Measurements from ENCODE around the gene PSG6. TPM values are rescaled to one million over a fixed set of nuclear protein-coding genes. Genes with fewer than 3 reads are reported as not detected.
"Not testable (repeated sequence)": the region's sequence is repeated elsewhere in the genome, so short reads cannot be mapped to it uniquely, and the experiment has no call there.

The PSG6 gene
- polyA plus RNA-seq (2013, experiment 1 of 2), result not detected
- not detected for polyA plus RNA-seq (2013, experiment 2 of 2)

GRCh38 chr19:42917634-42918033 lies at the start of gene PSG6:
Gene PSG6, minus strand, starts transcription at chr19:42917894. Its CDS starts 102 bp downstream, at chr19:42917792.
- H3K4me2 ChIP-seq (ENCODE audit: low read length); H3K27me3 ChIP-seq (ENCODE audit: insufficient read depth, low read length, poor library complexity); H3K4ac ChIP-seq (ENCODE audit: low read depth, low read length); H3K18ac ChIP-seq (ENCODE audit: low read length); H3K4me1 ChIP-seq (ENCODE audit: control insufficient read depth, low read depth, low read length); H3K56ac ChIP-seq (ENCODE audit: low read length); H3K9ac ChIP-seq (ENCODE audit: low read length); H2BK5ac ChIP-seq (ENCODE audit: low read length); H3K79me2 ChIP-seq (ENCODE audit: control insufficient read depth, insufficient read depth, low read length); H3K79me1 ChIP-seq (ENCODE audit: low read length); H4K5ac ChIP-seq (ENCODE audit: low read length); H2BK120ac ChIP-seq (ENCODE audit: low read depth, low read length); H3K36me3 ChIP-seq (ENCODE audit: control insufficient read depth, insufficient read depth, low read length); H2AK5ac ChIP-seq (ENCODE audit: low read length); H3K27ac ChIP-seq (ENCODE audit: low read depth, low read length); DNase-seq; H3K23ac ChIP-seq (ENCODE audit: low read length); H2BK15ac ChIP-seq (replicated peaks; ENCODE audit: low read depth); H3K4me3 ChIP-seq (ENCODE audit: low read length); H4K8ac ChIP-seq (ENCODE audit: low read depth, low read length): not testable (repeated sequence)
- WGBS (ENCODE audit: extremely low coverage, insufficient coverage, low lambda C conversion rate), result no CpG with 5 or more reads among the region's 1 CpG

GRCh38 chr19:42965176-42965575 lies 47.5 kb upstream of the PSG6 start:
- H3K9ac ChIP-seq (ENCODE audit: low read length), result no peak overlapping the region
- no peak overlapping the region for H2BK15ac ChIP-seq (replicated peaks; ENCODE audit: low read depth)
- H4K5ac ChIP-seq (ENCODE audit: low read length), result no peak overlapping the region
- no peaks in the 10 kb centered on the region for H3K79me1 ChIP-seq (ENCODE audit: low read length)
- no peak overlapping the region for H3K4ac ChIP-seq (ENCODE audit: low read depth, low read length)
- H3K18ac ChIP-seq (ENCODE audit: low read length), result no peak overlapping the region
- H3K27ac ChIP-seq (ENCODE audit: low read depth, low read length), result no peak overlapping the region
- no CpG with 5 or more reads among the region's 2 CpGs for WGBS (ENCODE audit: extremely low coverage, insufficient coverage, low lambda C conversion rate)
- no peaks in the 10 kb centered on the region for H3K36me3 ChIP-seq (ENCODE audit: control insufficient read depth, insufficient read depth, low read length)
- no peak for DNase-seq
- no peak overlapping the region for H3K4me2 ChIP-seq (ENCODE audit: low read length)
- H2BK5ac ChIP-seq (ENCODE audit: low read length), result no peak overlapping the region
- H2BK120ac ChIP-seq (ENCODE audit: low read depth, low read length), result no peak overlapping the region
- H3K23ac ChIP-seq (ENCODE audit: low read length), result no peak overlapping the region
- H3K4me1 ChIP-seq (ENCODE audit: control insufficient read depth, low read depth, low read length), result no peaks in the 10 kb centered on the region
- no peak overlapping the region for H4K8ac ChIP-seq (ENCODE audit: low read depth, low read length)
- H3K27me3 ChIP-seq (ENCODE audit: insufficient read depth, low read length, poor library complexity), result no peaks in the 10 kb centered on the region
- H3K4me3 ChIP-seq (ENCODE audit: low read length), result no peak overlapping the region
- no peak overlapping the region for H3K56ac ChIP-seq (ENCODE audit: low read length)
- no peaks in the 10 kb centered on the region for H3K79me2 ChIP-seq (ENCODE audit: control insufficient read depth, insufficient read depth, low read length)
- no peak overlapping the region for H2AK5ac ChIP-seq (ENCODE audit: low read length)

- no peak overlapping the region for H4K8ac ChIP-seq (ENCODE audit: low read depth, low read length)
- H3K9ac ChIP-seq (ENCODE audit: low read length), result no peak overlapping the region
- no peak overlapping the region for H3K18ac ChIP-seq (ENCODE audit: low read length)
- no peak overlapping the region for H2BK5ac ChIP-seq (ENCODE audit: low read length)
- H3K36me3 ChIP-seq (ENCODE audit: control insufficient read depth, insufficient read depth, low read length), result no peaks in the 10 kb centered on the region
- H4K5ac ChIP-seq (ENCODE audit: low read length), result no peak overlapping the region
- H3K4me2 ChIP-seq (ENCODE audit: low read length), result no peak overlapping the region
- no peak overlapping the region for H3K23ac ChIP-seq (ENCODE audit: low read length)
- no peak overlapping the region for H2BK15ac ChIP-seq (replicated peaks; ENCODE audit: low read depth)
- H3K27me3 ChIP-seq (ENCODE audit: insufficient read depth, low read length, poor library complexity), result no peaks in the 10 kb centered on the region
- H3K79me1 ChIP-seq (ENCODE audit: low read length), result no peaks in the 10 kb centered on the region
- H2AK5ac ChIP-seq (ENCODE audit: low read length), result no peak overlapping the region
- no CpG with 5 or more reads among the region's 6 CpGs for WGBS (ENCODE audit: extremely low coverage, insufficient coverage, low lambda C conversion rate)
- no peak overlapping the region for H3K4ac ChIP-seq (ENCODE audit: low read depth, low read length)
- H3K56ac ChIP-seq (ENCODE audit: low read length), result no peak overlapping the region
- H3K27ac ChIP-seq (ENCODE audit: low read depth, low read length), result no peak overlapping the region
- H3K4me1 ChIP-seq (ENCODE audit: control insufficient read depth, low read depth, low read length), result no peaks in the 10 kb centered on the region
- DNase-seq, result no peak
- H2BK120ac ChIP-seq (ENCODE audit: low read depth, low read length), result no peak overlapping the region
- H3K79me2 ChIP-seq (ENCODE audit: control insufficient read depth, insufficient read depth, low read length), result no peaks in the 10 kb centered on the region
- no peak overlapping the region for H3K4me3 ChIP-seq (ENCODE audit: low read length)
Measured at GRCh38 chr19:42961119-42961518, 43.4 kb upstream of the PSG6 start.

GRCh38 chr19:42952126-42952525 lies 34.4 kb upstream of the PSG6 start:
- H3K56ac ChIP-seq (ENCODE audit: low read length); H3K79me1 ChIP-seq (ENCODE audit: low read length); H2BK120ac ChIP-seq (ENCODE audit: low read depth, low read length); H3K4me2 ChIP-seq (ENCODE audit: low read length); H2BK15ac ChIP-seq (replicated peaks; ENCODE audit: low read depth); H2BK5ac ChIP-seq (ENCODE audit: low read length); H3K4ac ChIP-seq (ENCODE audit: low read depth, low read length); H3K36me3 ChIP-seq (ENCODE audit: control insufficient read depth, insufficient read depth, low read length); H3K27ac ChIP-seq (ENCODE audit: low read depth, low read length); H3K18ac ChIP-seq (ENCODE audit: low read length); H2AK5ac ChIP-seq (ENCODE audit: low read length); H3K4me1 ChIP-seq (ENCODE audit: control insufficient read depth, low read depth, low read length); DNase-seq; H3K9ac ChIP-seq (ENCODE audit: low read length); H3K4me3 ChIP-seq (ENCODE audit: low read length); H3K23ac ChIP-seq (ENCODE audit: low read length); H4K5ac ChIP-seq (ENCODE audit: low read length); H3K79me2 ChIP-seq (ENCODE audit: control insufficient read depth, insufficient read depth, low read length); H4K8ac ChIP-seq (ENCODE audit: low read depth, low read length); H3K27me3 ChIP-seq (ENCODE audit: insufficient read depth, low read length, poor library complexity): not testable (repeated sequence)
- WGBS (ENCODE audit: extremely low coverage, insufficient coverage, low lambda C conversion rate), result no CpG with 5 or more reads among the region's 4 CpGs

- not testable (repeated sequence) for H3K56ac ChIP-seq (ENCODE audit: low read length); H2BK15ac ChIP-seq (replicated peaks; ENCODE audit: low read depth); H3K36me3 ChIP-seq (ENCODE audit: control insufficient read depth, insufficient read depth, low read length); H2BK5ac ChIP-seq (ENCODE audit: low read length); H4K8ac ChIP-seq (ENCODE audit: low read depth, low read length); H3K79me2 ChIP-seq (ENCODE audit: control insufficient read depth, insufficient read depth, low read length); H3K79me1 ChIP-seq (ENCODE audit: low read length); H3K27ac ChIP-seq (ENCODE audit: low read depth, low read length); H3K4me2 ChIP-seq (ENCODE audit: low read length); H2AK5ac ChIP-seq (ENCODE audit: low read length); H3K18ac ChIP-seq (ENCODE audit: low read length); H3K9ac ChIP-seq (ENCODE audit: low read length); H3K23ac ChIP-seq (ENCODE audit: low read length); H3K4me1 ChIP-seq (ENCODE audit: control insufficient read depth, low read depth, low read length); H3K27me3 ChIP-seq (ENCODE audit: insufficient read depth, low read length, poor library complexity); H4K5ac ChIP-seq (ENCODE audit: low read length); DNase-seq; H3K4me3 ChIP-seq (ENCODE audit: low read length); H3K4ac ChIP-seq (ENCODE audit: low read depth, low read length); H2BK120ac ChIP-seq (ENCODE audit: low read depth, low read length)
- WGBS (ENCODE audit: extremely low coverage, insufficient coverage, low lambda C conversion rate), result no CpG with 5 or more reads among the region's 2 CpGs
Measured at GRCh38 chr19:42951476-42951875, 33.8 kb upstream of the PSG6 start.

- Histone ChIP-seq H3K27ac (ENCODE audit: low read depth, low read length) (no peak overlapping the region), H2AK5ac (ENCODE audit: low read length) (no peak overlapping the region), H2BK120ac (ENCODE audit: low read depth, low read length) (no peak overlapping the region), H3K79me2 (ENCODE audit: control insufficient read depth, insufficient read depth, low read length) (no peaks in the 10 kb centered on the region), H3K79me1 (ENCODE audit: low read length) (no peaks in the 10 kb centered on the region), H4K8ac (ENCODE audit: low read depth, low read length) (no peak overlapping the region), H3K4ac (ENCODE audit: low read depth, low read length) (no peak overlapping the region), H3K4me1 (ENCODE audit: control insufficient read depth, low read depth, low read length) (no peaks in the 10 kb centered on the region), H2BK15ac (replicated peaks; ENCODE audit: low read depth) (no peak overlapping the region), H3K36me3 (ENCODE audit: control insufficient read depth, insufficient read depth, low read length) (no peaks in the 10 kb centered on the region), H4K5ac (ENCODE audit: low read length) (no peak overlapping the region), H3K9ac (ENCODE audit: low read length) (no peak overlapping the region), H3K56ac (ENCODE audit: low read length) (no peak overlapping the region), H3K18ac (ENCODE audit: low read length) (no peak overlapping the region), H3K23ac (ENCODE audit: low read length) (no peak overlapping the region), H3K27me3 (ENCODE audit: insufficient read depth, low read length, poor library complexity) (no peaks in the 10 kb centered on the region), H3K4me2 (ENCODE audit: low read length) (no peak overlapping the region), H2BK5ac (ENCODE audit: low read length) (no peak overlapping the region), H3K4me3 (ENCODE audit: low read length) (no peak overlapping the region)
- no peak for DNase-seq
- WGBS (ENCODE audit: extremely low coverage, insufficient coverage, low lambda C conversion rate), result no CpG with 5 or more reads among the region's 13 CpGs
Measured at GRCh38 chr19:42942187-42942789, 24.6 kb upstream of the PSG6 start.
